NCI-H748 treated with DMSO at 0.1 percent for 48 hours (cell line): ENCODE data around the gene CTDSPL.

Source experiments
- DNase-seq: peaks from one replicate; lab custom pipeline; 2025; lab: John Stamatoyannopoulos, UW

The CTDSPL gene

DNA sequence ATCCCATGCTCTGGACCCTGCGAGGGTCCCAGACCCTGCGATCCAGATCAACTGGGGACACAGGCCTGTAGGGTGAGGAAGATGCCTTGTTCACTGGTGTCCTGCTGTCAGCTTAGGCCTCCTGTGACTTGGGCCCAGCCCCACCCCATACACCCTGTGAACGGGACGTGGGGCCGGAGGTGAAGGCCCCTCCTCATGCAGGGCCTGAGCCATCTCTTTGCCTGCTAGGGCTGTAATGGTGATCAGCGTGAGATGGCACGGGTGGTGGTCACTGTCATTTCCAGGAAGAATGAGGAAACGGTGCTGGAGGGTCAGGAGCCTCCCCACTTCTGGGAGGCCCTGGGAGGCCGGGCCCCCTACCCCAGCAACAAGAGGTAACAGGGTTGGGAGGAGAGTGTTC is 141.3 kb downstream of the CTDSPL start:
- DNase-seq: no peak

DNA sequence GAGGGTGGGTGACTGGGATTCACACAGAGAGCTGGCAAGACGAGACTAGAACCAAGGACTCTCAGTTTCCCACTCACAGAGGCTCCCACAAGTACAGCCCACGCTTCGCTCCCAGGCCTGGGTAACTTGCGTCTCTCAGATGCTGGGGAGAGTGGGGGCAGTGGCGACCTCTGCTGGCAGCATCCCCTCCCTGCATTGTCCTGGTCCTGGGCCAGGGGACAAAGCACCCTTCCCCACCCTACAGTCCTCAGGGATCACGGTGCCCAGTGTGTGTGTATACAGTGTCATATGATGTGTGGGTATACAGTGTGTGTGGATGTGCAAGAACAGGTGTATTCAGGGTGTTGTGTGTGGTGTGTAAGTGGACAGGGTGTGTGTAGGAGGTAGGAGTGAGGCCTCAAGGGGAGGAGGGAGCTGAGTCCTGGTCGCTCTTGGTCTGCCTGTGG is 141.7 kb downstream of the CTDSPL start:
- DNase-seq: no peak

DNA sequence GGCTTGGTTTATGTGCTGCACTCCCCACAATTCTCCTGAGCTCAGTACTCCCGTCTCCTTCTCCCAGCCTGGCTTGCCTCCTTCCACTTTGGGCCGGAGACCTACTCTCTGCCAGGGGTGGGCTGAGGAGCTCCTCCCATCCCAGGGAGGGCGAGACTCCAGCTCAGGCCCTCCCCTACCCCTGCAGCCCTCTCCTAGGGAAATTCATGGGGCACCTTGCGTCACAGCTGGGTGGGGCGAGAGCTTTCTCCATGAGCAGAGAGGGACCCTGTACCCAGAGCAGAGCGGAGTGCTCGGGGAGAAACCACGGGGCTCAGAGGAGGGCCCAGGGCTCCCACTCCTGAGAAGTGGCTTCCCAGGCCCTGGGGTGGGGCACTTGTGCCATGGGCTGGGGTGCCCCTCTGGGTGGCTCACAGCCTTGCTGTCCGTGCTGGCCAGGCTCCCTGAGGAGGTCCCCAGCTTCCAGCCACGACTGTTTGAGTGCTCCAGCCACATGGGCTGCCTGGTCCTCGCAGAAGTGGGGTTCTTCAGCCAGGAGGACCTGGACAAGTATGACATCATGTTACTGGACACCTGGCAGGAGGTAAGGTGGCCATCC is 142.2 kb downstream of the CTDSPL start:
- no peak for DNase-seq

DNA sequence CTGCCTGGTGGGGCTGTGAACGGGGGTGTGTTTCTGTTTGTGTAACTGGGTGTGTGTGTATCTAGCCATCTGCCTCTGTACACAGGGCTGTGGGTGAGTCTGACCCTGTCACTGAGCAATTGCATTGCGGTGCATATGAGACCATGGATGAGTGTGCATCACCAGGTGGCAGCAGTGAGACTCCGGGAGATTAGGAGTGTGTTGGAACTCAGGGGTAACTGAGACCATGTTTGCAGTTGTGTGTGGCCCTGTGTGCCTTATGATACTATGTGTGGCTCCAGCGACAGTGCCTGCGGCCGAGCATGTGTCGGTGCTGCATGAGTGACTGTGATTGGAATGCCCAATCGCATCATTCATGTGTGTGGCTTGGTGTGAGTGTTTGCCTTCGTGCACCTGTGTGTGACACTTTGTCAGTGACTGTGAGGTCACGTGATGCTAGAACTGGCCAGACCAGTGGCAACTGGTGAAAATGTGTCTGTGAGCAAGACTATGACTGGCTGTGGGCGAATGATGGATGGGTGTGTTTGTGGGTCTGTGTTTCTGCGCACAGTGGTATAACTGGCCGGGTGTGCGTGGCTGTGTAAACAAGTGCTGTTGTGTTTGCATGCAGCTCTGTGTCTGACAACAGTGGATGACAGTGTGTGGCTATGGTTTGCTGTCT is 142.9 kb downstream of the CTDSPL start:
- DNase-seq: peak; percentile 61

DNA sequence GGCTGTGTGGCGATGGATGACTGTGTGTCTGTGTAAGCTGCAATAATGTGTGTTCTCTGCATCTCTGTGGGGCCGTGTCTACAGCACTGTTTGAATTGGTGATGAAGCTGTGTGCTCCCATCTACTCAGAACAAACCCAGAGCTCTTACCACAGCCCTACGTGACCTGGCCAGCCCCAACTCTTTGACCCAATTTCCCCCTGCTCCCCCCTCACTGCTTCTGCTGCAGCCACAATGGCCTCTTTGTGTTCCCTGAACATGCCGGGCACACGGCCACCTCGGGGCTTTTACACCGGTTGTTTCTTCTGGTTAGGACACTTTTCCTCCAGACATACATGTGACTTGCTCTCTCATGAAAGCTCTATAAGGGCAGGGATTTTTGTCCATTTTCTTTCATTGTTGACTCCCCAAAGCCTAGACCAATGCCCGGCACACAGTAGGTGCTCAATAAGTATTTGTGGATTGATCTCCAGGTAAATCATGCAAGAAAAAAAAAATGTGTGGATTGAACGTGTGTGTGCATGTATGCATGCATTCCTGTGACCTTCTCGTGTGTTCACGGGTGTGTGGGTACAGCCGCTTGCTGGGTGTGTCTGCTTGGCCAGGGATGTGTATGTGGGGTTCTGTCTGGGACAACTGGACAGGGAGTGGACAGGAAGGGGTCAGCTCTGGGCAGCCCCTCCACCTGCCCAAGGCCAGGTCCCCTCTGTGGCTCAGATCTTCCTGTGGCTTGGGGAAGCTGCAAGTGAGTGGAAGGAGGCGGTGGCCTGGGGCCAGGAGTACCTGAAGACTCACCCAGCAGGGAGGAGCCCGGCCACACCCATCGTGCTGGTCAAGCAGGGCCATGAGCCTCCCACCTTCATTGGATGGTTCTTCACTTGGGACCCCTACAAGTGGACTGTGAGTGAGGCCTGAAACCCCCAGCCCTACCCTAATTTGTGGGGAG is 143.7 kb downstream of the CTDSPL start:
- DNase-seq: no peak

DNA sequence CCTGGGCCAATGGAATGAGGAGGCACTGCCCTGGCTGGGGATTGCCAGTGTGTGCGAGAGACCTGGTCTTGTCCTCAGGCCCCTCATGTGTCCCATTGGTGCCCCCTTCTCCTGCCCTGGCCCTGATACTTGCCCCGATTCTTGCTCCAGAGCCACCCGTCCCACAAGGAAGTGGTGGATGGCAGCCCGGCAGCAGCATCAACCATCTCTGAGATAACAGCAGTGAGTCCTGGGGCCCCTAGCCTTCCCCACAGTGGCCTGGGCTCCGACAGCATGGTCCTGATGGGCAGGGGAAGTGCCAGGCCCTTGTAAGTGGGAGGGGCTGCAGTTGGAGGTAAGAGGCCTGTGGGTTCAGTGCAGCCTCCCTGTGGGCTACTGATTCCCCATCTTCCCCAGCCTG is 144.4 kb downstream of the CTDSPL start:
- DNase-seq: no peak

DNA sequence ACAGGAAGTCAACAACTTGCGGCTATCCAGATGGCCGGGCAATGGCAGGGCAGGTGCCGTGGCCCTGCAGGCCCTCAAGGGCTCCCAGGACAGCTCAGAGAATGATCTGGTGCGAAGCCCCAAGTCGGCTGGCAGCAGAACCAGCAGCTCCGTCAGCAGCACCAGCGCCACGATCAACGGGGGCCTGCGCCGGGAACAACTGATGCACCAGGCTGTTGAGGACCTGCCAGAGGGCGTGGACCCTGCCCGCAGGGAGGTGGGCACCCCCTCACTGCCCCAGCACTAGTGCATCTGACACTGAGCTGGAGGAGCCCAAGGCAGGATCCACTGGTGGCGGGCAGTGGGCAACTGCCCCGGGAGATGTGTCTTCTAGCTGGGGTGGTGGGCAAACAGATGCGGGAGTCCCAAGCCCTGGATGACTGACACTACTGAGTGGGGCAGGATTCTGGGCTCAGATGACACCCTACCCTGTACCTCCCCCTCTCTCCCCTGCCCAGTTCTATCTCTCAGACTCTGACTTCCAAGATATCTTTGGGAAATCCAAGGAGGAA is 144.8 kb downstream of the CTDSPL start:
- no peak for DNase-seq

DNA sequence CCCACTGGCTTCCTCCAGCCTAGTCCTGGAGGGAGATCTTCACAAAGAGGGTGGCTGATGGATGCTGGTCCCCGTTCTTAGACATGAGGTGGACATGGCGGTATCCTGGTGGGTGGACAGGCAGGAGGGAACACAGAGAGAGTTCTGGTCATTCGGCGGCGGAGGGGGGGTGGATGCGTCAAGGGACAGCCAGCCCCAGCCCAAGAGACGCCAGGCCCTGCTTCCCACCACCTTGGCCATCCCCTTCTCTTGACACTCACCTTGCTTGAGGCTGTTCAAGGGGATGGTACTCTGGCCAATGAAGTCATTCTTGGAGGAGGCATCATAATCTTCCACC is 146.0 kb downstream of the CTDSPL start:
- no peak for DNase-seq

DNA sequence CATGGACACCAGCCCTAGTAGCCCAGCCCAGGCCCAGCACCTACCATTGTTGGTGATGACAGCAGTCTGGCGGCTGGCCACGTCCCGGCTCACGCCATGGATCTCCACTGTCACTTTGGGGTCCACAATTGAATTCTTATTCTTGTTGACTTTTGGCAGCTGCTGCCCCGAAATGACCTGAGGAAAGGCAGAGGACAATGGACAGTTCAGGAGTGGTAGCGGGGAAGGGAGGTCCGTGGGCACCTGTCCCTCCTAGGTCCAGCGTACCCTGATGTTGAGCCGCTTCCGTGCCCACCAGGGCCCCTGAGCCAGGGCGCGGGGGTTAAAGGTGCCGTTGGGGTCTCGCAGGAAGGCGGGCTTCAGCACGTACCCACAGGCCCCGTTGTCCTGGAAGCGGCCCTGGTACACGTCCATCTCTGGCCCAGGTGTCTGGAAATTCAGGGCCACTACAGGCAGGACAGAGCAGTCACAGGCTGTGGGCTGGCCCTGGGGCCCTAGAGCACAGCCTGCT is 146.6 kb downstream of the CTDSPL start:
- DNase-seq: no peak

DNA sequence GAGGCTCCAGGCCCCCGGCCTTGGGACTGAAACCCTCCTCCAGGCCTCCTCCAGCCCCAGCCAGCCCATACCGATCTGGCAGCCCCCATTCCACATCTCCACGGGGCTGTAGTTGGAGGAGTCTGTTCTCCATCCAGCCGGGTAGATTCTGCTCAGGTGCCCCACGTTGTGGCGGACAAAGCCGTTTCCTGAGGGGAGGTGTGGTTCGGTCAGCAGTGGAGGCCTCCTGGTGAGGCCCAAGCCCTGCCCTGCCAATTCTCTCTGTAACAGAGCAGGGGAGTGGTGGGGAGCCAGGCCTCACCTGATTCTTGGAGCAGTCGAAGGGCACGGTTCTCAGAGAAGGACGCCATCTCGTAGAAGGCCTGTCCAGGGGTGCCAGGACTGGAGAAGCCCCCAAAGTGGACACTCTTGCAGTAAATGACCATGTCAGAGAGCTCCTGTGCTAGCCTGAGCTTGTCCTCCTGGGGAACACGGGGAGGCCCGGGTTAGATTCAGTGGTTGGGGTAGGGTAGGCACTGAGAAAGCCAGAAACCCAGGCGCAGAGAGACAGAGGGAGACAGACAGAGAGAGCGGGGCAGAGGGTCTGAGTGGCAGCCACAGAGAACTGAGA is 147.4 kb downstream of the CTDSPL start:
- no peak for DNase-seq

DNA sequence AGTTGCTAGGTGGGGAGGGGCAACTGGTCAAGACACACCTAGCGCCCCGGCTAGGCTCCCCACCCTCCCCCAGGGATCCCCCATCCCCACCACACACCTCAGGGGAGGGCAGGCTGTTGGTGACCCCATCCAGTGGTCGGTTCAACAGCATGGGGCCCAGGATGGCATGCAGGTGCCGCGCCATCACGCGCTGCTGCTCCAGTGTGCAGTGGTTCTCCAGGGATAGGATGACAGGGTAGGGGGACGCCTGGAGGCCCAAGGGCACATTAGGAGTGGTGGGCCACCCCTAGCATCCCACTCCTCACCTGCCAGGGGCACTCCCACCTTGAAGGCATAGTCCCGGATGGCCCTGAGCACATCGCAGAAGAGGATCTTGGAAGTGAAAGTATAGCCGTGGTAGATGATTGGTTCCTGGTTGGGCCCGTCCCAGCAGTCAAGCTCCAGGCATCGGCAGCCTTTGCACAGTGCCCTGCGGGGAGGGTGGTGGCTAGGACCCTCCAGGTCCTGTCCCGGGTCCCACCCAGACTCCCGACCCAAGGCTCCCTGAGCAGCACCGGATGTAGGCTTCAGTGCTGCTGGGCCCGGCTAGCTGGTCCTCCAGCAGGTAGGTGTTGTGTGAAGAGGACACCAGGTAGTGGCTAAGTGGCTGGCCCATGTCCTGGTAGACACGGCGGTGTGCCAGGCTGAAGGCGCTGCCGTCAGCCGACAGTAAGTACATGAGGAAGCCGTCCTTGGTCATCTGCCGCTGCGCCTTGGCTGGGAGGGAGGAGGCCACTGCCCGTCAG is 148.3 kb downstream of the CTDSPL start:
- DNase-seq: no peak

DNA sequence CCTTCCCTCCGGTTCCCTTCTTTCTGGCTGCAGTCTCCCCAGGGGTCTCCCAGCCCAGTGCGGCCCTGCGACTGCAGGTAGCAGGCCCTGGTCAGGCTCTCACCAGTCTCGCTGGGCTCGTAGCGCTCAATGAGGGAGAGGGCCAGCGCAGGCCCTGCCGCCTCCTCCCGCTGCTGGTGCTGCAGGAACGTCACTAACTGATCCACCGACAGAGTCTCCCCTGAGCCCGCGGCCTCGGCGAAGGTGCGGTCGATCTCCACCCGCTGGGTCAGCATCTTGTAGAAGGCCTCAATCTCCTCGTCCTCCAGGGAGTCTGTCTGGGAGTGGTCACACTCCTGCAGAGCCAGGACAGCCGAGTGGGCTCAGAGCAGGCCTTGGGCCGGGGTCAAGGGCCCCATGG is 149.4 kb downstream of the CTDSPL start:
- no peak for DNase-seq

DNA sequence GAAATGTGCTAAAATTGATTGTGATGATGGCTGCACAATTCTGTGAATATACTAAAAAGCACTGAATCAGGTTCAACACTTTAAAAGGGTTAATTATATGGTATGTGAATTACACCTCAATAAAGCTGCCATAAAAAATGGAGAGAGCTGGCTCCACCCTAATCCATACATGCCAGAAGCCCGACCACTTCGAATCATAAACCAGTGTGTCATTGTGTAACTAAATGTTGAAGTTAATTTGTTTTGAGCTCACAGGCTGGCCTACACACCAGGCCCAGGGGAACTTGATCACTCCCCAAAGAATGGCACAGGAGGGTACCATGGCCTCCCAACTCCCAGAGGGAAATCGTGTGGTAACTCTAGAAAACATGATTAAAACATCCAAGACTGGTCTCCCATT is 153.8 kb downstream of the CTDSPL start:
- DNase-seq: no peak

DNA sequence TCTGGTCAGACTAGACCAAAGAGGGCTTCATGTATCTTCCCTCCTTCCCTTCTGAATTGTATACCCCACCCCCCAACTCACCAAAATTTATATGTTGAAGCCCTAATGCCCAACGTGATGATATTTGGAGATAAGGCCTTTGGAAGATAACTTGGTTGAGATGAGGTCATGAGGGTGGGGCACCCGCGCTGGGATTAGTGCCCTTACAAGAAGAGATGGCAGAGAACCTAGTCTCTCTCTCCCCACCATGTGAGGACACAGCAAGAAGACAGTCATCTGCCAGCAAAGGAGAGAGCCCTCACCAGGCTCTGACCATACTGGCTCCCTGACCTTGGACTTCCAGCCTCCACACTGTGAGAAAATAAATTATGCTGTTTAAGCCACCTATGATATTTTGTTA is 154.3 kb downstream of the CTDSPL start:
- no peak for DNase-seq

DNA sequence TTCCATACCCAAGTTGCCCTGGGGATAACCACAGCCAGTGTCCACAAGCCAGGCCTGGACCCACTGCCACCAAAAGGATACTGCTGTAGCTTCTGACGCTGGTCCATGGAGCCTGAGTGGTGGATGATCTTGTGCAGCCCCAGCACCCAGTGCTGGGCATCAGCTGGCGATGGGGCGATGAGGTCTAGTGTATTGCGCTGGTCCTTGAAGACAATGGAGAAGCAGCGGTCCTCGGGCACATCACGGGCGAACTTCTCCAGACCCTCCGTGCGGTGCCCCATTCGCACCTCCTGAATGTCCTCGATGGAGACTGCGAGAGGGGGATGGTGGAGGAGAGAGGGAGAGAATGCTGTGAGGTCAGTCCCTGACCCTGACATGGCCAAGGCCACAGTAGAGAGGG is 154.7 kb downstream of the CTDSPL start:
- DNase-seq: no peak

DNA sequence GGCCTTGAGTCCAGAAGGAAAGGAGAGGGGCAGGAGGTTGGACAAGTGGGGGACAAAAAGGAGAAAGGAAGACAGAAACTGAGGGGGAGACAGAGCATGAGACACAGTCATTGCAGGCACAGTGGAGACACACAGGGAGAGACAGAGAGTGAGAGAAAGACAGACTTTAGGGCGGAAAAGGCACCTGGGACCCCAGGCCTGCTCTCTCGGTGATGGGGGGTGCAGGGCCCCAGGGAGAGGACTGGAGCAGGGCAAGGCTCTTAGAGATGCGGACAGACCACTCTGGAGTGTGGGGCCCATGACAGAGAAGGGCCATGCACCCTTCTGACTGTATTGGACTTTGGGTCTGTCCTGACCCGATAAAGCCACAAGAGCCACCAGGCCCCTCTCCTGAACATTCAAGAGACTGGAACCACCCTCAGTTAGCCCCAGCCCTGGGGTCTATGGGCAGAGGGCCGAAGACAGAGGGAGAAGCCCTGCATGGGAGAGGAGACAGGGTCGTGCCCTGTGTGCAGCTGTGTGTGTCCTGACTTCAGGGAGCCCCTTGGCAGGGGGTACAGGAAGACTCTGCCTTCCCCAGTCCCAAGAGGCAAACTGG is 155.3 kb downstream of the CTDSPL start:
- no peak for DNase-seq

DNA sequence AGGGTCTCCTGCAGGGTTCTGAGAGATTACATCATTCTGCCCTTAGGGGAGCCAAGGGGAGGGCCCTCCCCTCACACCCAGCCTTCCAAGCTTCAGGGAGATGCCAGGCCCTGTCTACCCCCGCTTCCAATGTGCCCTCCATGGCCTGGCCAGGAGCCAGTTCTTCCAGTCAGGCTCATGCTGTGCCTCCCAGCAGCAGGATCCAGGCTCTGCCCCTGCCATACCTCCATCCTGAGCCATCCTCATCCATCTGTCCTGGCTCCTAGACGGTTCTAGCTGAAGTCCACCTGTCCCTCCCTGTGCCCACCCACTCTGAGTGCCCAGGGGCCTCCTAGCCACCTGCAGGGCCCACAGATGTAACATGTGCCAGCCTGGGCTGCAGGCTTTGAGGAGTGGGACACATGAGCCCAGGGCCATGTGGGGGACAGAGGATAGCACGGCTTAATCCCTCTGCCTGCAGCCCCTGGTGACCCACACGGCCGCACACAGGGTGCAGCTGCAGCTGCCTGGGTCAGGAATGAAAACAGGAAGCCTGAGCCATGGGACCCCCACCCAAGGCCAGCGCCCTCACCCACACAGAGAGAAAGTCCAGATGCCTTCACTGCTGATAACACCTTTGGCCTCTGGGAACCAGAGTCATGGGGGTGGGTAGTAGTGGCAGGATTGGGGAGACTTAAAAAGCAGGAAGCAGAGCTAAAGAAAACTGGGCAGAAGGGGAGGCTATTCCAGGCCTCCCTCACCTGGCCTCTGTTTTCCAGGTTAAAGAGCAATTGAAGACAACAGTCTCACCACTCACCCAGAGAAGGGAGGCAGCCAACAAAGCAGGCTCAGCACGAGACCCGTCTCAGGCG is 156.0 kb downstream of the CTDSPL start:
- no peak for DNase-seq

DNA sequence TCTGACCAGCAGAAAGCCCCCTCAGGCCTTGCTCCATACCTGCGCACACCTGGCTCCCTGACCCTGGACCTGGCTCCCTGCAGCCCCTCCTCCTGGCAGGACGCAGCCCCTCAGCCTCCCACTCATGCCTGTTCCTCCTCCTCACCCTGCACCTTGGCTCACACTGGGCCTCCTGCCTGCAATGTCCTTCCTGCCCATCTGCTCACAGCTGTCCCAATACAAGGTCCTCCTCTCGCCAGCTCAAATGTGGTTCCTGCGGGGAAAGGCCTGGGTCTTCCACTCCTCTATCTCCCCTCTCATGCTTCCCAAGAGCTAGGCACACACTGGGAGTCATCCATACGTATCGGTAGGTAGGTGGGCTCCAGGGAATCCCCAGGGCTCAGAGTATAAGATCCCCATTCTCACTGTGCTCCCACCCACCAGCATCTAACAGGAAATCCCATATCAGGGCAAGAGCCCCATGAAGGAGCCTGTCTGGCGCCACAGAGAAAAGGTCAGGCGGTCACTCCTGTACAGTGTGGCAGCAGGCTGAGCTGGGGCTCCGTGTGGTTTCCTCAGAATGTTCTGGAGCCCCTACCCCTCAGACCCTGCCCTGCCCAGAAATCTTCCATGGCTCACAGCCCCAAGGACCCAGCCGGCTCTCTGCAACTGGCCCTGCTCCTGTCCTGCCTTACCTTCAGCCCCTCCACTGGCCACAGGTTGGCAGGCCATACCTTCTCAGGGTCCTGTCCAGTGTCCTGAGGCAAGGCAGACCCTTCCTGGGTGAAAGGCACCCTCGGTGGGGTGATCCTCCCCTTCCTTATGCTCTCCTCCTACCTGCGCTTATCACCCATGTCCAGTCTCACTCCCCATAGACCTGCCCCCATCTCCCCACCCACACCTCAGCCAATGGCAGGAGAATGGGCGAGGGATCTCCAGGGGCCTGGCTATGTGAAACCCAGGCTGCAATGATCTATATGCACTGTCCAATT is 156.9 kb downstream of the CTDSPL start:
- DNase-seq: no peak
